Activated CD4-positive, alpha-beta T cell treated with anti-CD3 and anti-CD28 coated beads, Interleukin-10, Interleukin-2, amounts not matched to agents 100 ng/mL and 50 ng/mL, durations not matched to agents 16 hours and 8 hours (primary cell): ENCODE measurements around the gene HOXD11.

ENCODE experiments used
- DNase-seq: peaks from one replicate; pipeline ENCODE4 v3.0.0-alpha.2; 2020

HOXD11 gene

DNA sequence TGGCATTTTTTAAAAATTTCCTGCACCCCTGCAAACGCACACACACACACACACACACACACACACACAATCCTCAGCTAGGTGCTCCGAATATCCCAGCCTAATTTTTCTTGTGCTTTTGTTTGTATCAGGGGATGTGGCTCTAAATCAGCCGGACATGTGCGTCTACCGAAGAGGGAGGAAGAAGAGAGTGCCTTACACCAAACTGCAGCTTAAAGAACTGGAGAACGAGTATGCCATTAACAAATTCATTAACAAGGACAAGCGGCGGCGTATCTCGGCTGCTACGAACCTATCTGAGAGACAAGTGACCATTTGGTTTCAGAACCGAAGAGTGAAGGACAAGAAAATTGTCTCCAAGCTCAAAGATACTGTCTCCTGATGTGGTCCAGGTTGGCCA, 12.7 kb upstream of the HOXD11 start:
- no peak for DNase-seq

DNA sequence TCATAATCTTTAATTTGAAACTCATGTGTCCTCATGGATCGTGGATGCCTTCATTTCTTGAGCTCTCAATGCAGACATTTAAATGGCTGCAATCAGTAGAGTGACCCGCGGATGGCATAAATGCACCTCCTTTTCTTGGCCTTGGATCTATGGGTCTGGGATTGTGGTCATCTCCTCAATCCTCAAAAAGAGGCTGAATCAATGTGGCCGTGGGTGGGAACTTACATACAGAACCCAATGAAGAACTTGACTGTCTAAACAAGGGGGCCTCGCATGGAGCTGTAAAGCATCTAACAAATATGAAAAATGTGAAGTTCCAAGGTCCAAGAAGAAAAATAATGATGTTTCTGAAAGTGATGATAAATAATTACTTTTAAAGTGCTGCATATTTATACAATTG, 11.7 kb upstream of the HOXD11 start:
- DNase-seq: no peak

DNA sequence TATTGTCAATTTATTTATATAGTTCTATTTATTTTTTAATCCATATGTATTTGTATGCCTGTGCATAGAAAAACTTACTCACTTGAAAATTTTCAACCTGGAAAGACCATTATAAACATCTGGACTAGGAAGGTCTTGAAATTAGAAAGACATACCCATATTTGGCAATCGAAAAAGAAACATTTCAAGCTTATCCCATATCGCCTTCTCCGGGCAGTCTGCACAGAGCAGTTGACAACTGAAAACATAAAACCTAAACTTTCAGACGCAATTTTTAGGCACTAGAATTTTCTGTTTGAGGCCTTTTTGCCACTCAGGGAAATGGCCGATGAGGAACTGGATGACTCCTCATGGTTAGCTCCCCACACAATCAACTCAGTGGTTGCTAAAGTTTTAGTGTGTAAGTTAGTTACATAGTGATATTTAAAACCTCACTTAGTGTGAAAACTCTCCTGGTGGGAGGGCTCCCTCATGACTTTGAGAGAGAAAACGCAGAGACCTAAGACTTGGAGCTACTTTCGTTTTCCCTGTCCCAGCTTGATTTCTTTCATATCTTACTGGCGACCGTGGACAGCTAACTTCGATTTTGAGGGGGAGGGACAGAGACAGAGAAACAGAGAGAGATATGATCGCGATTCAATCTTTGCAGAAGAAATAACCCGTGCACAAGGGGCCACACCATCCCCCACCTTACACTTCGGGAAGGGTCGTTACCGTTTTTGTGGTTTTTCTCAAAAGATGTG, 10.7 kb upstream of the HOXD11 start:
- DNase-seq: no peak

DNA sequence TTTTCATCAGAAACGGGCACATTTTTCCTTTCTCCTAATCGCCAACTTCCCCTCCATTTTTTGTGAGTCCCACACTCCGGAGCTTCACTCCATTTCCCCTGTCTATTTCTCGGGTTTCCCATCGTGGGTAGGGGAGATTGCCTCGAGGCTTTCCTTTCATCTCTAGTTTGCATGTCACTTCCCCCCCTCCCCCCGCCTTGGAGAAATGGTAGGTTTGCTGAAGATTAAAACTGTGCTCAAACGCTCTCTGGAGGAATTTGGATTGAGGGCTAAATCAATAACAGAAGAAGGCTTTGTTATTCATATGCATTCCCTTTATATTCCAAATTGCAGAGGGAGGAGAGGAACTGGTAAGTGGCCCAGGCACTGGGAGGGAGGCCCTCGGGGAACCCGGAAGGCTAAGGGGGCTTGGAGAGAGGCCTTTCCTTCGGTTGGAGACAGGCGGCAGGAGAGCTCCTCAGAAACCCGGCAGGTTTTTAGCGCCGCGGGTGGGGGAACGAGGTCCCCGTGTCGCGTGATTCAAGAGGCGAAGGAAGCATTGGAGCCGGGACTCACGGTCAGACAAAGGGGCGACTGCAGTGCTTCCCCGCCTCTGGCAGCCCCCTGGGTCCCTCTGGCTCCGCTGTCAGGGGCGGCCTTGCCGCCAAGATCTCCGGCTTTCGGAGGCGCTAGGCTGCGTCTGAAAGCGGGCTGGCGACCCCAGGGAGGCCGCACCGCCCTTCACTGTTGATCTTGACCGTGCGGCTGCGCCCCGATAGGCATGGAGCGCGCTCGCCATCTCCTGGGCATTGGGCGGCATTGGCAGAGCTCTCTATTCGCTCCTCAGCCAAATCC, 9.9 kb upstream of the HOXD11 start:
- DNase-seq: peak; percentile 62

DNA sequence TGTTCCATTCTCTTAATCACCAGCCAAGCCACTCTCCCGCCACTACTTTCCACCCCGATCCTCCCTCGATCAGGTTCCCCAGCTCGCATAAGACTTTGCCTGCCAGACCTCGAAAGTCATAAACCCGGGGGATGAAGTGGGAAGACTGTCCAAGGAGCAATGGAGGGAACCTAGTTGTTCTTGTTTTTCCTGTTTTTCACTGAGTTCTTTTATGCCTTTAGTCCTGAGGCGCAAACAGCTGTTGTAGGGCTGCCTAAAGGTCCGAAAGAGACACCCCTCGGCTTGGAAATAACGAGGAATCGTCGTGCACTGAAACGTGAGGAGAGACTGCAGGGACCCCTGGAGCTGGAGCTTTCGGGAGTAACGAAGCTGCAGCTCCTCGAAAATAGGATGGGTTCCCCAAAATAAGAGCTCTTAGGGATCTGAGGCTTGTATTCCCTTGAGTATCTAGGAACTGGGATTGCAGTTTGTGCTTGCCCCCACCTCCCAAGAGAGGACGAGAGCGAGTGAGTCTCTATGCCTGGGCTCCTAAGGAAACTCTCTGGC, 9.2 kb upstream of the HOXD11 start:
- no peak for DNase-seq

DNA sequence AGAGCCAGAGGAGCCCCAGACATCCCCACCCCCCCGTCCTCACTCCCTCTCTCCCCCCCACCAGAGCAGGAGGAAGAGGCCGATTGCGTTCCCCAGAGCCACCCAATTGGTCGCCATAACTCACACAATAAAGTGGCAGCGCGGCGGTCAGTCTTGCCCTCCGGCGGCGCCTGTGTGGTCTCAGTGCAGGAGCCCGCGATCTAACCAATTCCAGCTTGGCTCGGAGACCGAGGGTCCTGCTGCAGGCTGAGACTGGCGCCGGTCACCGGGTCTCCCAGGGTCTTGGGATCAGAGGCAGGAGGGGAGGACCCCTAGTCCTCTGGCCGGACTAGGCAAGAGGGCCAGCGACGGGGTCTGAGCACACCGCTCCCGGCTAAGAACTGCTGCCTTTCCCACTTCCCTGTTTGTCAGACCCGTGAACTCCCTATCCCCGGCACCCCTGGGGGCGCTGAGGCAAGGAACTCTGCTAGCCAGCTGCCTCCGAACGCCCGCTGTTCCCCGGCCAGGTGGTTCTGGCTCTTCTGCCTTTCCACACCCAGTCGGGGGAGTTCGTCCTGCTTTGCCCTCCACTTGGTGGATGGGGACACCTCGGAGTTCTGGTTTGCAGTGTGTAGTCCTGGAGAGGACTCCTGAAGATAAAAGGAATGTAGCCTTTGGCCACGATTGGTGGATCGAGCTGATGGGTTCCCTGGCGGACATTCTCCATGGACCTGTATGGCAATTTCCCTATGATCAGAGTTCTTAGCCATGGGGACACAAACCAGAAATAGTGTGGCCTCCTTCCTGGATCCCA, 8.5 kb upstream of the HOXD11 start:
- no peak for DNase-seq

DNA sequence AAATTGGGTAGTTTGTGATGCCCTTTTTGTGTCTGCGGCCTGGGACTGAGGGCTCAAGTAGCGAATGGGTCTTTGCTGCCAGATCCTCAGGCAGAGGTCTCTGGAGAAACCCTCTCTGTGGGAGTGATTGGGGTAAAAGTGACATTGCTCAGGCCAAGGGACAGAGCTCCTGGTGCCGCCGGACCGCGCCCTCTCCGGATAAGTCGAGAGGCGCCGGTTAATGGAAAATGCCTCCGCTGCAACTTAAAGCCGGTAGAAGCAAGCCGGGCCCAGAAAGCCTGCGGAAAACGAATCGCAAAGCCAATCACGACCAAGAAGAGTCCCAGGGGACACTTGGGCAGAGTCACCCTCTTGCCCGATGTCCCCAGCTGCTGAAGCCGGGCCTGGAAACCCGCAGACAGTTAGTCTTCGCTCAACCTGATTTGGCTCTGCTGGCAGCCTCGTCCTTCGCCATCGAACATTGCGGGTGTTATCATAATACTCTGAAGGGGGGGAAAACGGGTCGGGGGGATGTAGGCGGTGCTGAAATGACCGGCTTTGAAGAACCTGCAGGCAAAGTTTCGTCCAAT, 7.8 kb upstream of the HOXD11 start:
- DNase-seq: no peak

DNA sequence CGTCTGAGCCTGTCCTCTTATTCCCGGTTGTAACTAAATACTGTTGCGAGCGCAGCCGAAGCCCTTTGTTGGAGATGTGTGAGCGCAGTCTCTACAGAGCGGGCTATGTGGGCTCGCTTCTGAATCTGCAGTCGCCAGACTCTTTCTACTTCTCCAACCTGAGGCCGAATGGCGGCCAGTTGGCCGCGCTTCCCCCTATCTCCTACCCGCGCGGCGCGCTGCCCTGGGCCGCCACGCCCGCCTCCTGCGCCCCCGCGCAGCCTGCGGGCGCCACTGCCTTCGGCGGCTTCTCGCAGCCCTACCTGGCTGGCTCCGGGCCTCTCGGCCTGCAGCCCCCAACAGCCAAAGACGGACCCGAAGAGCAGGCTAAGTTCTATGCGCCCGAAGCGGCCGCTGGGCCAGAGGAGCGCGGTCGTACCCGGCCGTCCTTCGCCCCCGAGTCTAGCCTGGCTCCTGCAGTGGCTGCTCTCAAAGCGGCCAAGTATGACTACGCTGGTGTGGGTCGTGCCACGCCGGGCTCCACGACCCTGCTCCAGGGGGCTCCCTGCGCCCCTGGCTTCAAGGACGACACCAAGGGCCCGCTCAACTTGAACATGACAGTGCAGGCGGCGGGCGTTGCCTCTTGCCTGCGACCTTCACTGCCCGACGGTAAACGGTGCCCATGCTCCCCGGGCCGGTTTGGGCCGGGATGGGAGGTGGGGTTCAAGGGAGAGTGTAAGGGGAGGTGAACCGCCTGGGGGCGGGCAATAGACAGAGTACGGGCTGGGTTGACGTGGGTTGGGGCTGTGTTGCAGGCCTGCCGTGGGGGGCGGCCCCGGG, 7.1 kb upstream of the HOXD11 start, which contains the start of gene HOXD12:
Gene HOXD12, plus strand, starts transcription at position 68 of the 819 bp plus-strand sequence. Its CDS starts 7 bp downstream, at position 75.
- no peak for DNase-seq

DNA sequence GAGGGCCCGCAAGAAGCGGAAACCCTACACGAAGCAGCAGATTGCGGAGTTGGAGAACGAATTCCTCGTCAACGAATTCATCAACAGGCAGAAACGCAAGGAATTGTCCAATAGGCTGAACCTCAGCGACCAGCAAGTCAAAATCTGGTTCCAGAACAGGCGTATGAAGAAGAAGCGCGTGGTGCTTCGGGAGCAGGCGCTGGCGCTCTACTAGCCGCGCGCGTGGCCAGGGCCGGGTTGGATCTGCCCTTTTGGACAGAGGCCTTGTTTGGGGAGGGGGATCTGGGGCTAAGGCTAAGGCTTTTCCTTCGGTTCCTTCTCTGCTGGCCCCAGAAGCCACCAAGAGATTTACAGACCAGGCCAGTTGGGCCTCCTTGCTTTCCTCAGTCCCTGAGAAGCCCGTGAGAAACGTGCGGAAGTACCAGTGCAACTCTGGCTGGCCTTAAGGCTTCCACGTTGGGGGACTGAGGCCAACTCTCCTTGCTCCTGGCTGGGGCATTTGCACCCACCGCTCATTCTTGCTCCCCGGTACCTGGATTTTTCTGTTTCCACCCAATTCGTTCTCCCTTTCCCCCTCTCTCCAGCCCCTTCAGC, 6.4 kb upstream of the HOXD11 start:
- DNase-seq: no peak

DNA sequence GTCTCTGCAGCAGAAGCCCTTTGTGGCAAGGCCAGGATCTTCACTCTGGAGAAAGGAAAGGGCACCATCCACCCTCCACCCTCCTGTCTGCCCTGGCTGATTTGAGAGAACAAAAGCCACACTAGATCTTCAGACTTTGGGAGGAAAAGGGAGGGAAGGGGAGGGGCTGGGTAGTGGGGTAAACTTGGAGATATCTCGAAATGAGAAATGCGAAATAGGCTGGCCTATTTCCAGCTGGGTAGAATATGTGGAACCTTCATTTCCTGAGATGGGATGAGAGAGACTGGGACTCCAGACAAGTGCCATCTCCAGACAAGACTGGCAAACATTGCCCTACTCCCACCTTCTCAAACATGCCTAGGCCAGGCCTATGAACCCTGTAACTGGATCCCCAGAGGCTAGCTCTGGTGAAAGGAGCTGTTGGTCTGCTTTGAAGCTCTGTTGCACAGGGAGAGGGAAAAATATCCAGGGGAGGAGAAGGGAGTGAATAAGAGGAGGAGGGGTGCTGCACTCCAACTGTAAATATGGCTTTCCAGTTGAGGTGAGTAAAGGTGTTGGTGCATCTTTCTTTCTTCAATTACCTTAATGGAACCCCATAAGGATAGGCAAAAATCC, 5.8 kb upstream of the HOXD11 start:
- DNase-seq: no peak

DNA sequence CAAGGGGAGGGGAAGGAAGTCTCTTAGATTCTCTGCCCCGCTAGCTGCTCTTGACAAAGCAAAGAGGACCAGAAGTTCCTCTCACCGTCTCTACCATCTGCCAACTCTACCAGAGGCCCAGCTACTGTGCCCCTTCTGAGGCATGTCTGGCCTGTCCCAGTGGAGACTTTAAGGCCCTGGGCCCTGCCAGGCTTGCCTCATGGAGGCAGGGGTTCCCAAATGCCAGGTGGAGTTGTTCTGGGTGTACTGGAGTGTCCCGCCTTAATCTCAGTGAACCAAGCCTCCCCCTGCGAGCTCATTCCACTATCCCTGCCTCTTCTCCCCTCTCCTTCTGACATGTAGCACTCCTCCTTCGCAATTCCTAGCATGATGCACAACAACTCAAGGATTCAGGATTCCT, 5.2 kb upstream of the HOXD11 start:
- DNase-seq: no peak

DNA sequence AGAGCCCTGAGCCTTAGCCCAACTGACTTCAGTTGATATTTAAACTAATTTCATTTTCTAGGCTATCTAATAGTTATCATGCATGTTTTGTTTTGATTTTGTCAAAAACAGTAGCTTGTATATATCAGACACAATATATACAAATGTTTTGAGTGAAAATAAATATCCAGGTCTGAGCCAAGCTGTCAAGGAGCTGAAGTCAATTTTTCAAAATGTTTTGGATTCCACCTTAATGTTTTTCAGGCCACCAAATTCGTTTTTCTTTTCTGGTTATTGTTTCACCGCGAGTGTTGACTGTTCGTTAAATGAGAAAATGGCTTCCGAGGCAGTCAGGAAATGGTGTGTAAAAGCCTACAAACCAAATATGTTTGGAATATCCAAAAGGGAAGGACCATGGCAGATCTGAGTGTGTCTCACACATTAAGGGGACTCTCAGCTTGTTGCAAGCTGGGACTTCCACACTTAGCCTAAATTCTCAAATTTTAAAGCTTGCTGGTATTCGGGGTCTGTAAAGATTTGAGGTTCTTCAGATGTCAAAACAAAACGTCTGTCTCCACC, 4.7 kb upstream of the HOXD11 start:
- no peak for DNase-seq

DNA sequence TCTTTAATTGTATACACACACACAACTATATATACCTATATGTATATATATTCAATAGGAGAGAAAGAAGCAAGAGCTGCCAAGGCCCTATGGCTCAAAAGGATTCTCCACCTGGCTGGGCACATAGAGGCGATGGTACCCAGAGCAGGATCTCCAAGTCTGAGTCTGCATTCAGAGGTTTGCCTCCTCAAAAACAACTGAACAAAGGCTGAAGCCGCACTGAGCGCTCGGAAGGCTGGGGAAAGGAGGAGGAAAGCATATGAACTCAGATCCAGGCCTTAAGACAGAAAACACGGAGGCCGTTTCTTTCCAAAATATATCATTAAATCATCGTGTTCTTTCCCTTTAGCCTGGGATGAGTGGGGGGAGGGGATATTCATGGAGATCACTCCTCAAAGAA, 3.9 kb upstream of the HOXD11 start:
- no peak for DNase-seq

DNA sequence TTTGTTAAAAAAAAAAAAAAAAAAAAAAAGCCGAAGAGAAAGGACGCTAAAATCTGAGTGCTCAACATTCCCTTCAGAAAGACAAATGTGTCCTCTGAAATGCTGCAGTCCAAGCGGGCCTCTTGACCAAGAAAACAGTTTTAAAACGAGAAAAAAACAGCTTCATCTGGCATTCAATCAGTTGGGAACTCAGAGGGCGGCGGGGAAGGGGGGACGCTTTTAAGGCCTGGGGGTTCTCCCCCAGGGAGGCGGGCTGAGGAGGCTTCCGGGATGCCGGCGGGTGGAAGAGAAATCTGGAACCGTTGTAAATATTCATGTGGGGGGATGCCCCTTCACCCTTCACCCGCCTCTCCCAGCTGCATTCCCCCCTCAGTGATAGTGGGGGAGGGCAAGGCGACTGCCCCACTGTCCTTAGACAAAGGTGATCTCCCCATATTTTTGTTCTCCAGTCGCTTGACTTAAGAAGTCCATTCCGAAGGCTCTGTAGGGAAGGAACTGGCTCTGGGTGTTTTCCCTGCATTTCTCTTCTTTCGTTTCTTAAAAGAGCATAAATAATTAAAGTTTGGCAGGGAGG, 3.3 kb upstream of the HOXD11 start:
- no peak for DNase-seq

DNA sequence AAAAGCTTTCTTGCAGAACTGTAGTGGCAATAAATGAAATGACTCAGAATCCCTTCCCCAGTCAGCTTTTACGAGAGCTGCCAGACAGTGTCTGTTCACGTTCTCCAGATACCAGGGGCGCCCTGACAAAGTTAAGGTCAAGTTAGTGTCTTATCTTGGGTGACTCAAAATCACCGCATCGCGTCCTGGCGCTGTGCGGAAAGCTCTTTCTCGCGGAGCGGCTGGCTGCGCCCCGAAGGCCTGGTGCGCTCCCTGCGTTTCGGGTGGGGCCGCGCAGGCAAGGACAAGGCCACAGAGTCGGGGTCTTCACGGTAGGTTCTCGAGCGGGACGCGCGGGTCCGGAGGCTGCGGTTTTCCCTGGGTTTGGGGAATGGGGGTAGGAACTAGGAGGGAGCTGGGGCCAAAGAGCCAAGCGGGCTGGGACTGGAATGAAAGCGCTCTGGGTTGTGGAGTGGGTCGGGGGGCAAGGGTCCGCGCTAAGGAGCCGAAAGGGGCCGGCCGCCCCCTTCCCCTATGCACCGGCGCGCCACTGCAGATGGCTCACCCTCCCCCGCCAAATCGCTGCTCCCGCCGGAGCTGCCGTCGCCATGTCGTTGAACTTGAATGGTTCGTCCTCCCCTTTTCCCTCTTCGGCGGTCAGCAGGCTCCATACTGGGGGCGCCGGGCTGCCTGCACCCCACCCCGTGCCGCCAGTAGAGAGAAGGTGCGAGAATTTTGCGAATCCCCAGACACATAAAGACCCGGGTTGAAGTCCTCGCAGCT, 2.6 kb upstream of the HOXD11 start:
- no peak for DNase-seq

DNA sequence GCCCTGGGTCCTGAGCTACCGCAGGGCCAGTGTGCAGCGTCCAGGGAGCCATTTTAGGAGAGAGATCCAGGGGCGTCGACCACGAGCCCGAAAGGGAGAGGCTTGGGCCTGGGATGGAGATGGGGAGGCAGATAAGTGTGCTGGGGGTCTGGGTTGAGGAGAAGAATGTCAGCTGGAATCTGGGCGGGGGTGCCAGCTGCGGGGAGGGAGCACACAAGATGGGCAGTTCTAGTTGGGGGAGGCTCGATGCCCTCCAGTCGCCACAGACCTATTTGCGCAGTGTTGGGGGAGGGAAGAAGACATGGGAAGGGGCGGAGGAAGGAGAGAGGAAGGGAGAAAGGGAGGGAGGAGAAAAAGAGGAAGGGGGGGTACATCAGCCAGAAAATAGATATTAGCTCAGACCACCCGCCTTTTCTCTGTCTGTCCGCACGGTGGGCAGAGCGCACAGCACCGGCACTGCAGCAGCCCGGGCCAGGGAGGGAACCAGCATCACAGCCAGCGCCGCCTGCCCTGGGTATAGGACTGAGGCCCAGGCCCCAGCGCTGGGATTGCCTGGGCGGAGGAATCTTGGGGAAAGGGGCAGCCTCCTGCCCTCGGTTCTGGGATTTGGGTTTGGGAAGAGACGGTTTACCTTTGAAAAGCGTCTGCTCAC, 1.9 kb upstream of the HOXD11 start:
- DNase-seq: no peak

DNA sequence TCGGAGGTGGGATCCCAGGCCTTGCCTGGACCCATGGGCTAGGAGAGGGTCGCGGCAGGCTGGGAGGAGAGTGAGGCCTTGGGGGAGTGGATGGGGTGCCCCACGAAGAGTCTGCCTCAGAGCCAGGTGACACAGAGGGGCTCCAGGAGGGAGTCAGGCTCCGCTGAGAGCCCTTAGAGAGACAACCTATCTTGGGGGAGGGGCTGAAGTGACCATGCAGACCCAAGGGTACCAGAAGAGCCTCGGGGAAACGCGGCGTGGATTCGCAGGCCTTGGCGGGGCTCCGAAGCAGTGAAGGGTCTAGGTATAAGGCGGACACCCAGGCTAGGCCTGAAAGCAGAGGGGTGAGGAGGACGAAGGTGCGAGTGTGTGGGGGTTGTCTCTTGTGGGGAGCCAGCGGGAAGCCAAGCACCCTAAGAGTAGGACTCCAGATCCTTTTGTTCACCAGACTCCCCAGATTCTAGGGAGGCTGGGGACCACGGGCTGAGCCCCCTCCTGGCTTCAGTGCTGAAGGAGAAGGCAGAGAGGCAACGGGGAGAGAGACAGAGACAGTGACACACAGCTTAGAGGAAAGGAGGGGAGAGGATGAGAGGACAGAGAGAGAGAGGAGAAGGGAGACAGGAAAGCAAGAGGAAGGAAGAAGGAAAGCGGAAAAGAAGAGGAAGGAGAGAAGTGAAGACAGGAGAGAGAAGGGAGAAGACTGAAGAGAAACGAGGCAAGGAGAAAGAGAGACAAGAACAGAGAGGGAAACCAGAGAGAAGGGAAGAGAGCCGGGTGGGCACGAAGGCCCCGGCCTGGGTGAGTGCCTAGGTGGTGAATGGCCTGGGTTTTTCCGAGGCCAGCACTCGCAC, 1.1 kb upstream of the HOXD11 start:
- DNase-seq: no peak

DNA sequence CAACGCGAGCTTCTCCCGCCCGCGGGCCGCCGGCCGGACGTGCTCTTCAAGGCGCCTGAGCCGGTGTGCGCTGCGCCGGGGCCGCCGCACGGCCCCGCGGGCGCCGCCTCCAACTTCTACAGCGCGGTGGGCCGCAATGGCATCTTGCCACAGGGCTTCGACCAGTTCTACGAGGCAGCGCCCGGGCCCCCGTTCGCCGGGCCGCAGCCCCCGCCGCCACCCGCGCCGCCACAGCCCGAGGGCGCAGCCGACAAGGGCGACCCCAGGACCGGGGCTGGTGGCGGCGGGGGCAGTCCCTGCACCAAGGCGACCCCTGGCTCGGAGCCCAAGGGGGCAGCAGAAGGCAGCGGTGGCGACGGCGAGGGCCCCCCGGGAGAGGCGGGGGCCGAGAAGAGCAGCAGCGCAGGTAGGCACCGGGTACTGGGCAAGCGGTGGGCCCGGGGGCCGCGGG, 676 bp downstream of the HOXD11 start:
- no peak for DNase-seq
